H9 (cell line): Measurements from ENCODE around the gene YIPF1. TPM values are rescaled to one million over a fixed set of nuclear protein-coding genes. Genes with fewer than 3 reads are reported as not detected.
"Not testable (repeated sequence)": the region's sequence is repeated elsewhere in the genome, so short reads cannot be mapped to it uniquely, and the experiment has no call there.

ENCODE experiments used
- DNase-seq: peaks from one replicate; pipeline ENCODE4 v3.0.0-alpha.2; 2017
- H2AFZ ChIP-seq: one replicate; pipeline ENCODE4 v1.6.1; 2013; ENCODE audit warnings: mild to moderate bottlenecking, low read length, control low read depth, moderate library complexity
- H2AK5ac ChIP-seq: 2 replicates; pipeline ENCODE4 v1.6.1; 2013; ENCODE audit warnings: low read length, control low read depth, mixed read lengths; ENCODE audit not compliant: insufficient read length
- H2BK120ac ChIP-seq: one replicate; pipeline ENCODE4 v1.6.1; 2013; ENCODE audit warnings: low read depth, mild to moderate bottlenecking, low read length, control low read depth, inconsistent platforms; ENCODE audit not compliant: poor library complexity, severe bottlenecking
- H2BK12ac ChIP-seq: 2 replicates; pipeline ENCODE4 v1.6.1; 2013; ENCODE audit warnings: low read length, control low read depth, mixed read lengths, low read depth; ENCODE audit not compliant: insufficient read length
- H2BK15ac ChIP-seq: 2 replicates; pipeline ENCODE4 v1.6.1; 2013; ENCODE audit warnings: low read depth, low read length, control low read depth
- H2BK20ac ChIP-seq: one replicate; pipeline ENCODE4 v1.6.1; 2013; ENCODE audit warnings: low read depth, mild to moderate bottlenecking, low read length, control low read depth, inconsistent platforms; ENCODE audit not compliant: poor library complexity, severe bottlenecking
- H2BK5ac ChIP-seq: 2 replicates; pipeline ENCODE4 v1.6.1; 2013; ENCODE audit warnings: low read length, control low read depth, mixed read lengths; ENCODE audit not compliant: insufficient read length
- H3K14ac ChIP-seq: 2 replicates; pipeline ENCODE4 v1.6.1; 2013; ENCODE audit warnings: low read length, control low read depth; ENCODE audit not compliant: insufficient read depth
- H3K18ac ChIP-seq: 2 replicates; pipeline ENCODE4 v1.6.1; 2013; ENCODE audit warnings: low read depth, mild to moderate bottlenecking, mixed read lengths, low read length, control low read depth; ENCODE audit not compliant: insufficient read length
- H3K23ac ChIP-seq: 2 replicates; pipeline ENCODE4 v1.6.1; 2013; ENCODE audit warnings: low read length, control low read depth, mixed read lengths, low read depth; ENCODE audit not compliant: insufficient read length
- H3K23me2 ChIP-seq: 2 replicates; pipeline ENCODE4 v1.6.1; 2013; ENCODE audit warnings: low read depth, mild to moderate bottlenecking, mixed read lengths, low read length, control low read depth; ENCODE audit not compliant: insufficient read length, poor library complexity, severe bottlenecking
- H3K27ac ChIP-seq: 2 replicates; pipeline ENCODE4 v1.5.1; 2013; ENCODE audit warnings: low read length, control low read depth, mixed read lengths, low read depth; ENCODE audit not compliant: insufficient read length
- H3K27me3 ChIP-seq: 2 replicates; pipeline ENCODE4 v1.6.1; 2013; ENCODE audit warnings: low read length, control low read depth, inconsistent platforms; ENCODE audit not compliant: insufficient read depth
- H3K4ac ChIP-seq: 2 replicates; pipeline ENCODE4 v1.6.1; 2013; ENCODE audit warnings: low read depth, mild to moderate bottlenecking, control low read depth, inconsistent platforms, low read length, moderate library complexity
- H3K4me1 ChIP-seq: 2 replicates; pipeline ENCODE4 v1.6.1; 2013; ENCODE audit warnings: low read length, control low read depth, inconsistent platforms; ENCODE audit not compliant: insufficient read depth
- H3K4me2 ChIP-seq: 2 replicates; pipeline ENCODE4 v1.6.1; 2013; ENCODE audit warnings: low read length, control low read depth, mixed read lengths; ENCODE audit not compliant: insufficient read length, insufficient read depth
- H3K56ac ChIP-seq: 2 replicates; pipeline ENCODE4 v1.6.1; 2013; ENCODE audit warnings: low read depth, mild to moderate bottlenecking, mixed read lengths, low read length, control low read depth; ENCODE audit not compliant: insufficient read length
- H3K79me1 ChIP-seq: 2 replicates; pipeline ENCODE4 v1.6.1; 2013; ENCODE audit warnings: low read depth, mild to moderate bottlenecking, moderate library complexity, low read length, control low read depth, inconsistent platforms; ENCODE audit not compliant: insufficient read depth, poor library complexity, severe bottlenecking
- H3K79me2 ChIP-seq: 2 replicates; pipeline ENCODE4 v1.6.1; 2013; ENCODE audit warnings: low read length, control low read depth, inconsistent platforms; ENCODE audit not compliant: insufficient read depth
- H3K9ac ChIP-seq: 2 replicates; pipeline ENCODE4 v1.6.1; 2013; ENCODE audit warnings: low read length, control low read depth, mixed read lengths; ENCODE audit not compliant: insufficient read length; ENCODE audit errors: extremely low read depth
- H3K9me3 ChIP-seq: one replicate; pipeline ENCODE4 v1.6.1; 2013; ENCODE audit warnings: low read depth, low read length, inconsistent platforms; ENCODE audit not compliant: control insufficient read depth
- H3T11ph ChIP-seq: one replicate; pipeline ENCODE4 v1.6.1; 2013; ENCODE audit warnings: mild to moderate bottlenecking, low read length, control low read depth, inconsistent platforms
- H4K20me1 ChIP-seq: one replicate; pipeline ENCODE4 v1.6.1; 2013; ENCODE audit not compliant: control insufficient read depth, insufficient read length, insufficient read depth
- H4K5ac ChIP-seq: 2 replicates; pipeline ENCODE4 v1.6.1; 2013; ENCODE audit warnings: low read depth, mild to moderate bottlenecking, mixed read lengths, low read length, control low read depth; ENCODE audit not compliant: insufficient read length
- H4K8ac ChIP-seq: replicated peaks from 2 replicates; pipeline ENCODE4 v1.6.1; 2013; ENCODE audit warnings: low read length, control low read depth, mixed read lengths, low read depth; ENCODE audit not compliant: insufficient read length
- H4K91ac ChIP-seq: 2 replicates; pipeline ENCODE4 v1.6.1; 2013; ENCODE audit warnings: low read depth, mild to moderate bottlenecking, moderate library complexity, mixed read lengths, low read length, control low read depth; ENCODE audit not compliant: insufficient read length
- H3K27ac Mint-ChIP-seq, 3 experiments: 2 replicates in 2 of 3; 3 replicates in 1 of 3; pipeline ENCODE4 v1.8.0; 2020 to 2021; ENCODE audit warnings: mixed read lengths in 3 of 3, mild to moderate bottlenecking in 1 of 3, moderate library complexity in 1 of 3
- H3K27me3 Mint-ChIP-seq: 2 replicates; pipeline ENCODE4 v1.8.0; 2021; ENCODE audit warnings: low read depth, mild to moderate bottlenecking, moderate library complexity, mixed read lengths
- H3K36me3 Mint-ChIP-seq, 3 experiments: 2 replicates in 2 of 3; 3 replicates in 1 of 3; pipeline ENCODE4 v1.8.0; 2020 to 2021; ENCODE audit warnings: low read depth in 3 of 3, mixed read lengths in 3 of 3; ENCODE audit not compliant: insufficient read depth in 1 of 3
- H3K4me1 Mint-ChIP-seq, 2 experiments: 2 replicates each; pipeline ENCODE4 v1.8.0; 2020; ENCODE audit warnings: mixed read lengths in 2 of 2
- H3K4me3 Mint-ChIP-seq, 2 experiments: 2 replicates in 1 of 2; 3 replicates in 1 of 2; pipeline ENCODE4 v1.8.0; 2020 to 2021; ENCODE audit warnings: mild to moderate bottlenecking in 2 of 2, mixed read lengths in 2 of 2, moderate library complexity in 1 of 2
- H3K9me3 Mint-ChIP-seq, 2 experiments: 2 replicates in 1 of 2; 3 replicates in 1 of 2; pipeline ENCODE4 v1.8.0; 2020; ENCODE audit warnings: mild to moderate bottlenecking in 2 of 2, mixed read lengths in 2 of 2, moderate library complexity in 1 of 2
- WGBS: extraction: QIAGEN DNeasy Blood & Tissue Kit; methylation state at CpG from one replicate; pipeline ENCODE4 v1.1.7; 2013; ENCODE audit warnings: missing lambda C conversion rate, low lambda C conversion rate, mixed read lengths; ENCODE audit not compliant: insufficient read length; ENCODE audit errors: extremely low coverage; 5-methylcytosine and 5-hydroxymethylcytosine counted together
- total RNA-seq: library from RNA; stranded (reverse); gene quantifications from 2 replicates; pipeline ENCODE4 v1.2.1, GENCODE V29; 2021

The YIPF1 gene
- total RNA-seq, 1 experiment from 2014 or later, result 29.1 TPM

- H3K4me1 ChIP-seq, H3K23me2 ChIP-seq, H3K14ac ChIP-seq, H3K9me3 ChIP-seq, H3K79me2 ChIP-seq, H2BK5ac ChIP-seq, H3K79me1 ChIP-seq, H2AK5ac ChIP-seq, H4K91ac ChIP-seq, H2BK120ac ChIP-seq, H3K4me2 ChIP-seq, H2BK20ac ChIP-seq, H4K8ac ChIP-seq, H2AFZ ChIP-seq, H3T11ph ChIP-seq, H3K27me3 ChIP-seq, H3K4me3 Mint-ChIP-seq, H3K9me3 Mint-ChIP-seq, H3K27ac ChIP-seq, H3K4ac ChIP-seq, H3K56ac ChIP-seq, H3K18ac ChIP-seq, H4K20me1 ChIP-seq, H3K27me3 Mint-ChIP-seq, H3K9ac ChIP-seq, H4K5ac ChIP-seq, H3K23ac ChIP-seq, H2BK15ac ChIP-seq, H2BK12ac ChIP-seq, DNase-seq: not testable (repeated sequence)
- H3K27ac Mint-ChIP-seq, result peak overlapping the region in 1 of 3 experiments; percentile 74; a peak in 1 of 7 replicates
- peaks cover 14 to 22% of the 10 kb centered on the region in 2 experiments for H3K4me1 Mint-ChIP-seq
- WGBS, result no CpG with 5 or more reads among the region's 1 CpG
- H3K36me3 Mint-ChIP-seq, result peaks cover 81 to 96% (median 91%) of the 10 kb centered on the region in 3 experiments
Observed at GRCh38 chr1:53815484-53815883, 74.1 kb downstream of the YIPF1 start.
